Pancreas (tissue), 10 donors: ENCODE measurements around the gene DTL. TPM values are rescaled to one million over a fixed set of nuclear protein-coding genes. Genes with fewer than 3 reads are reported as not detected.
"Not testable (repeated sequence)": the region's sequence is repeated elsewhere in the genome, so short reads cannot be mapped to it uniquely, and the experiment has no call there.

ENCODE experiments used
- ATAC-seq, 4 donors: fragments of 200-7000 bp; cut with Tn5 transposase; one replicate each; pipeline versions ENCODE4 v1.8.0 to v1.9.1; 2020; ENCODE audit warnings: mild to moderate bottlenecking in 4 of 4, moderate library complexity in 4 of 4
- DNase-seq, 6 donors: peaks; one replicate each; pipeline ENCODE4 v3.0.0-alpha.2; 2020
- FAIRE-seq: peaks from 2 replicates; lab custom pipeline; 2012; peaks lifted over from hg19 to GRCh38; lab: Jason Lieb, UNC
- H3K27ac ChIP-seq, 4 donors: fragments of 200-600 bp; sonication (generic); 1 replicate in 3 of 4; 2 replicates in 1 of 4; pipeline versions ENCODE4 v1.5.0 to v1.8.0; 2020
- H3K27me3 ChIP-seq, 4 donors: fragments of 200-600 bp; one replicate each; pipeline ENCODE4 v1.8.0; 2021
- H3K36me3 ChIP-seq, 3 donors: fragments of 200-600 bp; sonication (generic) in 1 of 3; one replicate each; pipeline versions ENCODE4 v1.5.0 to v1.8.0; 2020 to 2021
- H3K4me1 ChIP-seq, 3 donors: fragments of 200-600 bp; one replicate each; pipeline ENCODE4 v1.8.0; 2021
- H3K4me3 ChIP-seq, 4 donors: fragments of 200-600 bp; sonication (generic) in 2 of 4; one replicate each; pipeline versions ENCODE4 v1.5.0 to v1.8.0; 2020 to 2021
- H3K9me3 ChIP-seq, 4 donors: fragments of 200-600 bp; one replicate each; pipeline ENCODE4 v1.8.0; 2021
- CTCF ChIP-seq, 4 donors: fragments of 200-600 bp; sonication (generic) in 3 of 4; IDR thresholded peaks; one replicate each; pipeline versions ENCODE4 v1.5.0 to v1.8.0; 2021; ENCODE audit warnings: antibody characterized with exemption in 4 of 4
- WGBS, 2 donors: extraction: QIAGEN DNeasy Blood & Tissue Kit; methylation state at CpG; one replicate each; pipeline ENCODE4 v1.1.7; 2013; 5-methylcytosine and 5-hydroxymethylcytosine counted together
- intact Hi-C, 3 donors: fragments of 100-400 bp; cut with DNase I; formaldehyde crosslinking; loops; one replicate each; pipeline versions ENCODE4 v1.11.1 to v1.14.2; 2022
- polyA plus RNA-seq, 2 donors: library from polyadenylated mRNA; stranded (reverse); fragments of 200-250 nt; gene quantifications; one replicate each; pipeline ENCODE4 v1.2.3, GENCODE V29; 2013
- total RNA-seq, 6 donors: library from RNA; stranded (reverse); fragmentation: NEBNext Ultra II Directional in 4 of 6; extraction: Animal tissue kit (Norgen Biotek cat#: 25700) in 4 of 6; gene quantifications; one replicate each; pipeline versions ENCODE4 v1.2.1 to v1.2.4, GENCODE V29; 2021 to 2023
- donor health status: healthy with polysubstance abuse.
- donor health status: DM: no; HTN: no; CAD: no; lungs with moderate emphysema.
- donor health status: DM: no; HTN: no; CAD: no.
- donor health status: control.
- donor health status: control.
- donor health status: Bipolar disorder and iron deficiency.
- donor health status: DM: yes; HTN: yes; CAD: no.
- donor health status: DM: no; HTN: no; CAD: no.
- donor health status: DM: no; HTN: no; CAD: no.
- donor health status: DM: yes; HTN: yes; CAD: no.

Gene DTL
- total and polyA plus RNA-seq, 8 donors: 0.05 to 1.1 (median 0.49) TPM

- DNase-seq (no peak), ATAC-seq (no peak), FAIRE-seq (no peak)
- no peak for TF ChIP-seq CTCF (IDR thresholded peaks at IDR 0.05)
- H3K4me3 ChIP-seq: no peak overlapping the region
- no peak overlapping the region for H3K27ac ChIP-seq
- H3K4me1 ChIP-seq: peaks cover 0 to 9% (median 5%) of the 10 kb centered on the region in 3 donors
- WGBS, 2 donors: 95 to 98% methylated on average over 3 of the region's 3 CpGs
- no peaks in the 10 kb centered on the region for H3K27me3 ChIP-seq
- intact Hi-C loops: no loop called here
- H3K36me3 ChIP-seq: no peaks in the 10 kb centered on the region
- H3K9me3 ChIP-seq: no peaks in the 10 kb centered on the region
Observed at GRCh38 chr1:212024469-212025149, 10.9 kb upstream of the DTL start.

- intact Hi-C loops, H3K36me3 ChIP-seq, H3K4me3 ChIP-seq, H3K27ac ChIP-seq, DNase-seq, H3K9me3 ChIP-seq, H3K27me3 ChIP-seq, ATAC-seq, FAIRE-seq: not testable (repeated sequence)
- 88 to 94% methylated on average over 10 of the region's 10 CpGs for whole genome bisulfite sequencing, 2 donors
- peaks cover 0 to 13% (median 0%) of the 10 kb centered on the region in 3 donors for H3K4me1 ChIP-seq
Observed at GRCh38 chr1:212027727-212028126, 7.8 kb upstream of the DTL start.

- TF ChIP-seq CTCF (IDR thresholded peaks at IDR 0.05): no peak
- DNase-seq (no peak), ATAC-seq (no peak), FAIRE-seq (no peak)
- H3K36me3 ChIP-seq: no peaks in the 10 kb centered on the region
- peaks cover 0 to 26% (median 4%) of the 10 kb centered on the region in 3 donors for H3K4me1 ChIP-seq
- intact Hi-C loops: loop anchor here in 1 of 3 donors (10.0 kb wide), 1 partner anchor 346 kb away; no protein-coding TSS in a partner anchor
- no peak overlapping the region for H3K4me3 ChIP-seq
- 85 to 86% methylated on average over 1 of the region's 1 CpG for WGBS, 2 donors
- H3K27ac ChIP-seq: no peak overlapping the region
- H3K9me3 ChIP-seq: no peaks in the 10 kb centered on the region
- no peaks in the 10 kb centered on the region for H3K27me3 ChIP-seq
Observed at GRCh38 chr1:212030936-212031528, 4.5 kb upstream of the DTL start.

- peak in 1 of 6 donors; percentile 27 for DNase-seq
- H3K27ac ChIP-seq: peak overlapping the region; percentile 71 to 88 (median 80)
Observed at GRCh38 chr1:212034516-212035122, 929 bp upstream of the DTL start.

More at GRCh38 chr1:212034516-212035122, 929 bp upstream of the DTL start:
- 1% methylated on average over 13 of the region's 13 CpGs for WGBS, 2 donors
- intact Hi-C loops: loop anchor here in 1 of 3 donors (10.0 kb wide), 1 partner anchor 350 kb away; no protein-coding TSS in a partner anchor
- no peak for TF ChIP-seq CTCF (IDR thresholded peaks at IDR 0.05)
- ATAC-seq: peak; percentile 14 to 39 (median 34)
- Histone ChIP-seq H3K36me3 (no peaks in the 10 kb centered on the region), H3K4me1 (peaks cover 0 to 18% (median 4%) of the 10 kb centered on the region in 3 donors), H3K27me3 (no peaks in the 10 kb centered on the region), H3K4me3 (peak overlapping the region; percentile 37 to 65 (median 46)), H3K9me3 (no peaks in the 10 kb centered on the region)
- FAIRE-seq: no peak
